ENCODE results near the gene SLC9A9. TPM values are rescaled to one million over a fixed set of nuclear protein-coding genes. Genes with fewer than 3 reads are reported as not detected.

SLC9A9 gene
- total RNA-seq, 1 donor from 2014 or later: 3.0 TPM

DNA sequence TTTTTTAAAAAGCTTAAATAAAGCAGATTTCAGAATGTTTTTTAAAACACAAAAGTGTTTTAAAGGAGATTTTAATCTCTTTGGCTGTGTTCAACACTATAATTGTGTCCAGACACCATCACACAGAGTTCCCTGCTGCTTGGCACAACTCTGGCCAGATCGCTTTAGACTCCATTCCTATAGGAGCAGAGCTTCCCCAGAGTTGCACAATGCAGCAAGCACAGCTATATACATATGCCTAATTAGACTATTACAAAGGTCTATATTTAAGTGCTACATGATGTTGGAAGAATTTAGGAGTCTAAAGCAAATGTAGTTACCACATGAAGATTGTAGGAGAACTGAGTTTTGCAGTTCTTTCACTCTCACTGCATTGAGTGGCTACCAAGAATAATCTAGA, 11.2 kb downstream of the SLC9A9 start:
- no peak for DNase-seq (ENCODE audit: low read depth)

GRCh38 chr3:143835312-143835711, 13.0 kb downstream of the SLC9A9 start:
- H3K36me3 ChIP-seq (ENCODE audit: control insufficient read depth, insufficient read depth, low read length): no peaks in the 10 kb centered on the region

More for the DNA sequence above, 11.2 kb downstream of the SLC9A9 start:
- TF ChIP-seq, protein P1, sequence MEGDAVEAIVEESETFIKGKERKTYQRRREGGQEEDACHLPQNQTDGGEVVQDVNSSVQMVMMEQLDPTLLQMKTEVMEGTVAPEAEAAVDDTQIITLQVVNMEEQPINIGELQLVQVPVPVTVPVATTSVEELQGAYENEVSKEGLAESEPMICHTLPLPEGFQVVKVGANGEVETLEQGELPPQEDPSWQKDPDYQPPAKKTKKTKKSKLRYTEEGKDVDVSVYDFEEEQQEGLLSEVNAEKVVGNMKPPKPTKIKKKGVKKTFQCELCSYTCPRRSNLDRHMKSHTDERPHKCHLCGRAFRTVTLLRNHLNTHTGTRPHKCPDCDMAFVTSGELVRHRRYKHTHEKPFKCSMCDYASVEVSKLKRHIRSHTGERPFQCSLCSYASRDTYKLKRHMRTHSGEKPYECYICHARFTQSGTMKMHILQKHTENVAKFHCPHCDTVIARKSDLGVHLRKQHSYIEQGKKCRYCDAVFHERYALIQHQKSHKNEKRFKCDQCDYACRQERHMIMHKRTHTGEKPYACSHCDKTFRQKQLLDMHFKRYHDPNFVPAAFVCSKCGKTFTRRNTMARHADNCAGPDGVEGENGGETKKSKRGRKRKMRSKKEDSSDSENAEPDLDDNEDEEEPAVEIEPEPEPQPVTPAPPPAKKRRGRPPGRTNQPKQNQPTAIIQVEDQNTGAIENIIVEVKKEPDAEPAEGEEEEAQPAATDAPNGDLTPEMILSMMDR (IDR thresholded peaks at IDR 0.05; ENCODE audit: insufficient read depth, low read length, poor library complexity, severe bottlenecking): no peak
- no peak overlapping the region for H3K4me3 ChIP-seq (ENCODE audit: low read depth, low read length)
- no peaks in the 10 kb centered on the region for H3K36me3 ChIP-seq (ENCODE audit: control insufficient read depth, insufficient read depth, low read length)
- H3K27me3 ChIP-seq (ENCODE audit: control insufficient read depth, insufficient read depth, low read length): no peaks in the 10 kb centered on the region

DNA sequence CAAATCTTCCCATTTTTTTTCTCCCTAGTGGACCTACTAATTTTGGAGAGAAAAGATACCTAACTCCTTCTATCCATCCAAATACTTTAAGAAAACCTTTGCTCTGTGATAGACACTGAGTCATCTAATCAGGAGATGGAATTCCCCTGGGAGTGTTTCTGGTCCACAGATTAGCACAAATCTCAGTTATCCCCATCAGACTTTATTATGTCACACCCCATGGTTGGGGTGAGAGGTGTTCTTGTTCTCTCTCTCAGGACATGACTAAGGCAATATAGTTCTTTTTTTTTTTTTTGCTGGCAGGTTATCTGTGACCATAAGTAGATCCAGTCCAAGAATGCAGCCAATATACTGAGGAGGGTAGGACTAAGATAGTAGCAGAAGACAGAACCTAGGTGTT, 15.8 kb downstream of the SLC9A9 start:
- Histone ChIP-seq H3K27me3 (ENCODE audit: control insufficient read depth, insufficient read depth, low read length) (no peaks in the 10 kb centered on the region), H3K4me3 (ENCODE audit: low read depth, low read length) (no peak overlapping the region), H3K36me3 (ENCODE audit: control insufficient read depth, insufficient read depth, low read length) (no peaks in the 10 kb centered on the region)
- TF ChIP-seq, protein P1 (IDR thresholded peaks at IDR 0.05; ENCODE audit: insufficient read depth, low read length, poor library complexity, severe bottlenecking): no peak
- DNase-seq (ENCODE audit: low read depth): peak; percentile 54

More at GRCh38 chr3:143835312-143835711, 13.0 kb downstream of the SLC9A9 start:
- Histone ChIP-seq H3K27me3 (ENCODE audit: control insufficient read depth, insufficient read depth, low read length) (no peaks in the 10 kb centered on the region), H3K4me3 (ENCODE audit: low read depth, low read length) (no peak overlapping the region)
- no peak for DNase-seq (ENCODE audit: low read depth)
- TF ChIP-seq, protein P1 (IDR thresholded peaks at IDR 0.05; ENCODE audit: insufficient read depth, low read length, poor library complexity, severe bottlenecking): no peak

DNA sequence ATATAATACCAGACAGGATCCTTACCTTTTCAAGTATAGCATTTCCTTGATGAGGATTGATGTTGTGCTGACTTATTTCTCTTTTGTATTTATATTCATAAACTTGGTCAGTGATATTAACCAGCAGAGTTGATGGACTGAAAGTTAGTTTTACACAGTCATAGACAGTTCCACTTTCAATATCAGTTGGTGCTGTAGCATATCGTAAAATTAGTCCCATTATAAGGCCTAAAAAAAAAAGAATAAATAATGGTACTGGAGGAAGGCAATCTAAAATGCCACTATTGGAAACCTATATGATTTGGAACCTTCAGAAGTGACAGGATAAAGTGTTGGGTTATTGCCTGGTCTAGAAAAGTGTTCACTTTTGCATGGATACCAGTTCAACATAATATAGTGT, 16.3 kb downstream of the SLC9A9 start:
- TF ChIP-seq, protein P1 (IDR thresholded peaks at IDR 0.05; ENCODE audit: insufficient read depth, low read length, poor library complexity, severe bottlenecking): no peak
- Histone ChIP-seq H3K27me3 (ENCODE audit: control insufficient read depth, insufficient read depth, low read length) (no peaks in the 10 kb centered on the region), H3K36me3 (ENCODE audit: control insufficient read depth, insufficient read depth, low read length) (no peaks in the 10 kb centered on the region), H3K4me3 (ENCODE audit: low read depth, low read length) (no peak overlapping the region)
- DNase-seq (ENCODE audit: low read depth): no peak

DNA sequence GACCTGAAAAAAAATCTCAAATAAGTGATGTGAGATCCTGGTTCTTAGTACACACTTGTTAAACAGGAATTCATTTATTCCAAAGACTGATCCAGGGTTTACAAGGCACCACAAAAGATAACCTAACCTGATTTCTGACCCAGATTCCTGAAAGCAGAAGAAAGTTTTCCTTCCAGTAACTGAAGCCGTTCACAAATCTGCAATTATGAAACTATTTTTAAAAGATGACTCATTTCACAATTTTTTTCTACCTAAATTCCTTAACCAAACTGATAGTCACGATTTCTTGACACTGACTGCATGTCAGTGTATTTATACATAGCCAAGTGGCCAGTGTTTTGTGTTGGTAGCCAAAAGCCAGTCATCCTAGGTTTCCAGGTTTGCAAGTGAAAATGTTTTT, 17.1 kb downstream of the SLC9A9 start:
- no peak for DNase-seq (ENCODE audit: low read depth)
- no peak overlapping the region for H3K4me3 ChIP-seq (ENCODE audit: low read depth, low read length)
- TF ChIP-seq, protein P1 (IDR thresholded peaks at IDR 0.05; ENCODE audit: insufficient read depth, low read length, poor library complexity, severe bottlenecking): no peak

GRCh38 chr3:143830786-143831185, 17.5 kb downstream of the SLC9A9 start:
- TF ChIP-seq, protein P1 (IDR thresholded peaks at IDR 0.05; ENCODE audit: insufficient read depth, low read length, poor library complexity, severe bottlenecking): no peak
- H3K36me3 ChIP-seq (ENCODE audit: control insufficient read depth, insufficient read depth, low read length): no peaks in the 10 kb centered on the region
- H3K27me3 ChIP-seq (ENCODE audit: control insufficient read depth, insufficient read depth, low read length): no peaks in the 10 kb centered on the region
- DNase-seq (ENCODE audit: low read depth): no peak
- H3K4me3 ChIP-seq (ENCODE audit: low read depth, low read length): no peak overlapping the region

More for the DNA sequence above, 17.1 kb downstream of the SLC9A9 start:
- H3K27me3 ChIP-seq (ENCODE audit: control insufficient read depth, insufficient read depth, low read length): no peaks in the 10 kb centered on the region
- H3K36me3 ChIP-seq (ENCODE audit: control insufficient read depth, insufficient read depth, low read length): no peaks in the 10 kb centered on the region
